Keratinocyte (primary cell): ENCODE data around the gene NUTM2A. TPM values are rescaled to one million over a fixed set of nuclear protein-coding genes. Genes with fewer than 3 reads are reported as not detected.
"Not testable (repeated sequence)": the region's sequence is repeated elsewhere in the genome, so short reads cannot be mapped to it uniquely, and the experiment has no call there.

Source experiments
- DNase-seq: peaks from one replicate; pipeline ENCODE4 v3.0.0-alpha.2; 2011; ENCODE audit warnings: low read depth, missing footprints, low spot score
- FAIRE-seq: peaks from 2 replicates; lab custom pipeline; 2011; peaks lifted over from hg19 to GRCh38; lab: Jason Lieb, UNC
- H2AFZ ChIP-seq: 2 replicates; pipeline ENCODE4 v1.6.0; 2012; ENCODE audit warnings: low read length, control low read depth, inconsistent platforms; ENCODE audit not compliant: control insufficient read depth
- H3K27ac ChIP-seq: 2 replicates; pipeline ENCODE4 v1.5.1; 2011; ENCODE audit warnings: low read length; ENCODE audit not compliant: control insufficient read depth, insufficient read depth
- H3K27me3 ChIP-seq: 3 replicates; pipeline ENCODE4 v1.6.0; 2011; ENCODE audit warnings: low read length; ENCODE audit not compliant: control insufficient read depth, insufficient read depth; ENCODE audit errors: extremely low read depth
- H3K36me3 ChIP-seq, 2 experiments: 2 replicates in 1 of 2; 3 replicates in 1 of 2; pipeline ENCODE4 v1.5.1; 2011; ENCODE audit warnings: low read length in 2 of 2, mild to moderate bottlenecking in 1 of 2; ENCODE audit not compliant: control insufficient read depth in 2 of 2, insufficient read depth in 2 of 2; ENCODE audit errors: extremely low read depth in 1 of 2
- H3K4me1 ChIP-seq: 3 replicates; pipeline ENCODE4 v1.5.1; 2011; ENCODE audit warnings: low read length; ENCODE audit not compliant: control insufficient read depth, insufficient read depth; ENCODE audit errors: extremely low read depth
- H3K4me2 ChIP-seq: 3 replicates; pipeline ENCODE4 v1.6.0; 2011; ENCODE audit warnings: low read depth, low read length; ENCODE audit not compliant: control insufficient read depth, insufficient read depth; ENCODE audit errors: extremely low read depth
- H3K4me3 ChIP-seq, 3 experiments: fragments of 200-600 bp in 1 of 3; sonication (generic) in 1 of 3; 2 replicates in 2 of 3; 3 replicates in 1 of 3; pipeline ENCODE4 v1.5.1; 2011 to 2016; ENCODE audit warnings: low read length in 3 of 3, mild to moderate bottlenecking in 3 of 3, control low read depth in 2 of 3, inconsistent platforms in 1 of 3, low read depth in 1 of 3, mixed read lengths in 1 of 3, mixed run types in 1 of 3, moderate library complexity in 1 of 3; ENCODE audit not compliant: control insufficient read depth in 2 of 3, insufficient read depth in 2 of 3; ENCODE audit errors: extremely low read depth in 1 of 3
- H3K79me2 ChIP-seq: 2 replicates; pipeline ENCODE4 v1.6.0; 2012; ENCODE audit warnings: low read length; ENCODE audit not compliant: control insufficient read depth, insufficient read depth
- H3K9ac ChIP-seq: 3 replicates; pipeline ENCODE4 v1.6.0; 2011; ENCODE audit warnings: low read length; ENCODE audit not compliant: control insufficient read depth, insufficient read depth; ENCODE audit errors: extremely low read depth
- H3K9me1 ChIP-seq: 3 replicates; pipeline ENCODE4 v1.6.0; 2011; ENCODE audit warnings: low read length; ENCODE audit not compliant: control insufficient read depth, insufficient read depth; ENCODE audit errors: extremely low read depth
- H3K9me3 ChIP-seq: 2 replicates; pipeline ENCODE4 v1.5.1; 2012; ENCODE audit warnings: low read depth, low read length; ENCODE audit not compliant: control insufficient read depth
- H4K20me1 ChIP-seq: 3 replicates; pipeline ENCODE4 v1.6.0; 2011; ENCODE audit warnings: low read length; ENCODE audit not compliant: control insufficient read depth, insufficient read depth; ENCODE audit errors: extremely low read depth
- dilution Hi-C: fragments of 300-500 bp; cut with MboI; formaldehyde crosslinking; loops from one replicate; pipeline ENCODE4 v1.7.0; 2020; ENCODE audit warnings: low sequenced_read_pairs; ENCODE audit not compliant: extremely low pct_ligation_motif_present
- polyA minus RNA-seq, 3 experiments: library from RNA; depleted of rRNA, polyadenylated mRNA; stranded (reverse); fragments of >200 nt; gene quantifications; 1 replicate in 1 of 3; 2 replicates in 1 of 3; 3 replicates in 1 of 3; pipeline ENCODE4 v1.2.3, GENCODE V29; 2011
- polyA plus RNA-seq, 5 experiments: library from polyadenylated mRNA; depleted of rRNA in 3 of 5; stranded (reverse) in 3 of 5; stranded (forward) in 1 of 5; unstranded in 1 of 5; fragments of >200 nt; gene quantifications; 1 replicate in 1 of 5; 2 replicates in 3 of 5; 3 replicates in 1 of 5; pipeline versions ENCODE4 v1.2.1 to v1.2.3, GENCODE V29; 2011 to 2012; ENCODE audit warnings: missing spikeins in 2 of 5, low read depth in 1 of 5, low replicate concordance in 1 of 5

The NUTM2A gene
- polyA plus RNA-seq (0.13 to 0.63 TPM (median 0.22 TPM) in 3 replicates), polyA minus RNA-seq (0.26 to 0.69 TPM (median 0.30 TPM) in 3 replicates)
- polyA plus RNA-seq (2011; ENCODE audit: low read depth) = not detected
- 0.11 and 0.49 TPM in 2 replicates for polyA plus RNA-seq (2011; cell fraction: cytosol; rRNA removed)
- polyA plus RNA-seq (2011; cell fraction: nucleus; rRNA removed) = 0.70 and 1.1 TPM in 2 replicates
- 0.70 and 0.72 TPM in 2 replicates for polyA plus RNA-seq (2012; ENCODE audit: low replicate concordance)
- 1.7 TPM for polyA minus RNA-seq (2011; cell fraction: cytosol; rRNA and poly(A)+ RNA removed)
- 0.53 and 1.0 TPM in 2 replicates for polyA minus RNA-seq (2011; cell fraction: nucleus; rRNA and poly(A)+ RNA removed)

- H3K9ac ChIP-seq, H3K27ac ChIP-seq, DNase-seq, H3K4me2 ChIP-seq, H3K79me2 ChIP-seq, H3K4me3 ChIP-seq, FAIRE-seq, H3K9me3 ChIP-seq, H3K4me1 ChIP-seq, H3K36me3 ChIP-seq, H3K9me1 ChIP-seq, H3K27me3 ChIP-seq, H4K20me1 ChIP-seq, H2AFZ ChIP-seq, dilution Hi-C loops: not testable (repeated sequence)
Measured at GRCh38 chr10:87225148-87225547, at the start of gene NUTM2A. NUTM2A (plus strand) TSS chr10:87225448; CDS start chr10:87225831, 383 bp downstream.

- H4K20me1 ChIP-seq, H3K9ac ChIP-seq, H3K27me3 ChIP-seq, H3K9me3 ChIP-seq, H3K4me1 ChIP-seq, DNase-seq, H3K36me3 ChIP-seq, H3K27ac ChIP-seq, H3K79me2 ChIP-seq, H3K4me2 ChIP-seq, dilution Hi-C loops, H3K9me1 ChIP-seq, FAIRE-seq, H2AFZ ChIP-seq, H3K4me3 ChIP-seq: not testable (repeated sequence)
Measured at GRCh38 chr10:87177587-87177986, 47.7 kb upstream of the NUTM2A start.

- H3K79me2 ChIP-seq, H2AFZ ChIP-seq, H3K9ac ChIP-seq, H3K4me3 ChIP-seq, H3K27me3 ChIP-seq, H3K27ac ChIP-seq, H3K4me1 ChIP-seq, DNase-seq, H3K9me3 ChIP-seq, H3K9me1 ChIP-seq, H3K4me2 ChIP-seq, H3K36me3 ChIP-seq, dilution Hi-C loops, H4K20me1 ChIP-seq, FAIRE-seq: not testable (repeated sequence)
Measured at GRCh38 chr10:87184421-87184820, 40.8 kb upstream of the NUTM2A start.

GRCh38 chr10:87186016-87186415, 39.2 kb upstream of the NUTM2A start:
- H3K27me3 ChIP-seq, H3K9ac ChIP-seq, FAIRE-seq, H3K4me3 ChIP-seq, H3K9me3 ChIP-seq, H3K27ac ChIP-seq, H4K20me1 ChIP-seq, DNase-seq, dilution Hi-C loops, H3K4me2 ChIP-seq, H2AFZ ChIP-seq, H3K9me1 ChIP-seq, H3K36me3 ChIP-seq, H3K79me2 ChIP-seq, H3K4me1 ChIP-seq: not testable (repeated sequence)

- not testable (repeated sequence) for H3K36me3 ChIP-seq, FAIRE-seq
Measured at GRCh38 chr10:87187573-87187972, 37.7 kb upstream of the NUTM2A start.

More at GRCh38 chr10:87187573-87187972, 37.7 kb upstream of the NUTM2A start:
- H3K9me3 ChIP-seq, H3K27ac ChIP-seq, dilution Hi-C loops, H3K9me1 ChIP-seq, H2AFZ ChIP-seq, H3K9ac ChIP-seq, H3K79me2 ChIP-seq, DNase-seq, H3K27me3 ChIP-seq, H3K4me1 ChIP-seq, H3K4me2 ChIP-seq, H3K4me3 ChIP-seq, H4K20me1 ChIP-seq: not testable (repeated sequence)
